NCI-H524 (cell line): ENCODE results near the gene ARPC4.

Experiments
- DNase-seq, 2 experiments: peaks; one replicate each; lab custom pipeline; 2025; lab: John Stamatoyannopoulos, UW

Gene ARPC4

GRCh38 chr3:9855594-9855993 lies 62.7 kb downstream of the ARPC4 start:
- DNase-seq, result no peak
